Stimulated activated CD8-positive, alpha-beta memory T cell treated with anti-CD3 and anti-CD28 coated beads, Interleukin-7, amount 100 ng/mL, for 4 hours (primary cell): Measurements from ENCODE around the gene GAL3ST3.
"Not testable (repeated sequence)": the region's sequence is repeated elsewhere in the genome, so short reads cannot be mapped to it uniquely, and the experiment has no call there.

Source experiments
- DNase-seq, 2 donors: peaks; one replicate each; pipeline ENCODE4 v3.0.0-alpha.2; 2020; ENCODE audit warnings: low read depth in 2 of 2

The GAL3ST3 gene

DNA sequence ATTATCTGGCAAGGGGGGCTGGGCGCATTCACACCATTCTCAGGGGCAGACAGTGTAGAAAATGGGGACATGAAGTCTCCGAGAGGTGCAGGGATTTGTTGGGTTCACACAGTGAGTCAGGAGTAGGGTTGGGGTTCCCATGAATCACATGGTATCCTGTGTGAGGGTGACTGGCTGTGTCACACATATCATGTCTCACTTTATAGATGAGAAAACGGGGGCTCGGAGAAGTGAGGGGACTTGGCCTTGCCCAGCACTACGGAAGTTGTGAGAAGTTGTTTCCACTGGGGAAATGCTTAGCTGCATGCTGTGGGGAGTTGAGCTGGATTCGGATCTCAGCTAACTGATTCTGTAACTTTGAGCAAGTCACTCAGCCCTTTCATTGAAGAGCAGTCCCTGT, 4.2 kb downstream of the GAL3ST3 start:
- peak in 1 of 2 donors; percentile 19 for DNase-seq

DNA sequence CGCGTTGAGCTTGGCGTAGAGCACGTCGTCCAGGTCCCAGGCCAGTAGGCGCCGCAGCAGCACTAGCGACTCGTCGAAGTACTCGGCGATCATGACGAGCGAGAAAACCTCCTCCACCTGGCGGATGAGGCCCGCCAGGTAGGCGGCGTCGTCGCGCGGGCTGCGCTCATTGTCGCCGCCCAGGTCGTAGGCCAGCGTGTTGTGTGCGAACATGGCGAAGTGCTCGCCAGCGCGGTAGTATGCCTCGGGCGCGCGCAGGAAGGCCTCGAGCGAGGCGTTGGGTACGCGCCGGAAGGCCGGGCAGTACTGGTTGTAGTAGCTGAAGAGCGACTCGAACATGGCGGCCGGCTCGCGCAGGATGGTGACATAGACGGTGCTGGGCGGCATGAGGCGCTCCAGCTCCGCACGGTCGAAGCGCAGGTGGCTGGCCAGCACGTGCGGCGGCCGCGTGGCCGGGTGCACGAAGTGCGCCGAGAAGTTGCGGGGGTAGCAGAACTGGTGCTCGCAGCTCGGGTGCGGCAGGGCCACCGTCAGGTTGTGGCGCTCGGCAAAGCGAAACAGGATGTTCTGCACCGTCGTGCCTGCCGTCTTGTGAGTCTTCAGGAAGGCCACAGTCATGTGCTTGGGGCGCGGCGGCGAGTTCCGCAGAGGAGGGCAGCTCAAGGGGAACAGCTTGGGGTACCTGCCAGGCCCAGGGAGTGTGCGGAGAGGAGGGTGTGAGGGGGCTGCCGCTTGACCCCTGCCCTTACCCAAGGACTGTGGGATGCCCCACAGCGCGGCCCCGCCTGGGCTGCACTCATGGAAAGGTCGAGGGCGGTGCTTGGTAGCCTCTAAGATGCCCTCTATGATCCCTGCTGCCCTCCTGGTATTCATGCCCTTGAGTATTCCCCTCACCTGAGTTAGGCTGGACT, 5.7 kb downstream of the GAL3ST3 start:
- no peak for DNase-seq

- no peak for DNase-seq
Measured at GRCh38 chr11:66042227-66042995, 6.5 kb downstream of the GAL3ST3 start.

DNA sequence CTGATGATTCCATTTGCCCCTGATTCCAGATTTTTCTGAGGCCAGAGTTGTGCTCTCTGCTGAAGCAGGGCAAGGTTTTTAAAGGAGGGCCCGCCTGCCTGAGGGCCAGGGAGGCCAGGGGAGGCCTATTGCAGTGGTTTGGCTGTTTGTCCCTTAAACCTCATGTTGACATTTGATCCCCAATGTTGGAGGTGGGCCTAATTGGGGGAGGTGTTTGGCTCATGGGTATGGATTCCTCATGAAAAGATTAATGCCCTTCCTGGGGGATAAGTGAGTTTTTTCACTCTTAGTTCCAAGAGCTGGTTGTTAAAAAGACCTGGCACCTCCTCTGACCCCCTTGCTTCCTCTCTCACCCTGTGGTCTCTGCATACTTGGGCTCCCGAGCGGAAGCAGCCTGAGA, 9.2 kb downstream of the GAL3ST3 start:
- no peak for DNase-seq

GRCh38 chr11:66037327-66037726, 11.6 kb downstream of the GAL3ST3 start:
- no peak for DNase-seq

DNA sequence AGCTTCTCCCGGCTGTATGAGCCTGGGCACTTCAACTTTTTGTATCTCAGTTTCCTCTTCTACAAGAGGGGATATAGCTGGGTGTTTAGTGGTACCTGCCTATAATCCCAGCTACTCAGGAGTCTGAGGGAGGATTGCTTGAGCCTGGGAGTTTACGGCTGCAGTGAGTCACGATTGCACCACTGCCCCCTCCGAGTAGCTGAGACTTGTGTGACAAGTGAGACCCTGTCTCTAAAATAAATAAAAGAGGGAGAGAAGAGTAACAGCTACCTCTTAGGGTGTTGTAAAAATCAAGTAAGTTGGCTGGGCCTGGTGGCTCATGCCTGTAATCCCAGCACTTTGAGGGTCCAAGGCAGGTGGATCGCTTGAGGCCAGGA, 12.6 kb downstream of the GAL3ST3 start:
- no peak for DNase-seq

- no peak for DNase-seq
Measured at GRCh38 chr11:66035653-66036333, 13.2 kb downstream of the GAL3ST3 start.

- no peak for DNase-seq
Measured at GRCh38 chr11:66032957-66033735, 15.8 kb downstream of the GAL3ST3 start.

DNA sequence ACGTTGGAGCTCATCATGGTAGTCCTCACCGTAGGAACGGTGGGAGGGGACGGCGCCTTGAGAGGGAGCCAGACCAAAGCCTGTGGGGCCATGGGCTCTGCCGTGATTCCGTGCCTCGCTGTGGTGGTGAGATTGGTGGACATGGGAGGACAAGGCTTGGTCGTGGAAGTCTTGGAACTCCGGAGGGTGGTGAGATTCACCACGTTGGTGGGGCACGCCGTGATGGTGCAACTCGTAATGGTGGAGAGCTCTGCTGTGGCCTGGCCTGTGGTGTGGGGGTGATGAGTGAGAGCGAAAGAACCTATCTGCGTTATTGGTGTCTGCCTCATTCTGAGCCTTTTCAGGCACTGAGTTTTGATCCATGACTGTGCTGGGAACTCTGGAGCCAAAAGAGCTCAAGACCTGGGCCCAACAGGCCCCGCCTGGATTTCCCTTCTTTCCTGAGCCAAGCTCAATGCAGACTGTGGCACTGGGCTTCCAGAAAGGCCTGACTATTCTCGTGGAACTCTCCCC, 22.9 kb downstream of the GAL3ST3 start, which contains the start of gene CATSPER1:
Gene CATSPER1 (minus strand): TSS at position 463 of the 513 bp plus-strand sequence. CDS start 100 bp downstream, at position 363.
- DNase-seq = no peak

DNA sequence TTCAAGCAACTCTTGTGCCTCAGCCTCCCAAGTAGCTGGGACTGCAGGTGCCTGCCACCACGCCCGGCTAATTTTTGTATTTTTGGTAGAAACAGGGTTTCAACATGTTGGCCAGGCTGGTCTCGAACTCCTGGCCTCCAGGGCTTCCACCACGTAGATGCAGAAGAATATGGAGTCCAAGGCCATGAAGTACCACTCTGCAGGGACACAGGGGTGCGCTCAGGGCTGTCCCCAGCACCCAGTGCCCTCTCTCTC, 25.8 kb downstream of the GAL3ST3 start:
- DNase-seq = not testable (repeated sequence)

DNA sequence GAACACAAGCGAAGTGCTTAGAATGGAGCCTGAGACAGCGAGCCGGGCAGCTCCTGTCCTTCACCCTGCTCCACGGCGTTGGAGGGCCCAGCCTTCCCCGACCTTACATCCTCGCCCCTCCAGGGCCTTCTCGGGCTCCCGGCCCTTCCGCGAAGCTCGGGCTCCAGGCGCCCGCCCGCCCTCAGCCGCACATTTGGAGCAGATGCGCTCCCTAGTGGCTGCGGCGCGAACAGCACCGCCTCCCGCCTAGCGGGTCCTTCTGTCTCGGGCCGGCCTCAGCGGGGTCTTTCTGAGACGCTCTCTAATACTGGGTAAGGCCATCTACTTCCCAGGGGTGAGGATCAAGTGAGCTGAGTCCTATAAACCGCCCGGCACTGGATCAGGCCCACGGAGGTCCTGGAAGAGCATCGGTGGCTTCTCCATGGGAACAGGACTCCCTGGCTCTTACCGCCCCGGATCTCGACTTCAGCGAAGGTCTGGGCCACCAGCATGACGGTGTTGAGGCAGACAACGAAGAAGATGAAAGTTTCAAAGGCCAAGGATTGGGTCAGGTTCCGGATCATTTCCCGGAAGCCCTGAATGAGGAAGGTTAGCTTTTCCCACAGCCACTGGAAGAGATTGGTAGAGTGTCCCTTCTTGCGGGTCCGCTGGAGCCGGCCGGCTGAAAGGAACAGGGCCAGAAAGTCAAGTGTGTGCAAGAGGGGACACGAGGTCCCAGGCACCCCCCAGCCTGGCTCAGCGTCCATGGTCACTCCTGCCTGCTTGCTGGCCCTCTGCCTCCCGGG, 26.4 kb downstream of the GAL3ST3 start:
- peak; percentile 31 to 64 for DNase-seq

- DNase-seq = peak in 1 of 2 donors; percentile 43
Measured at GRCh38 chr11:66020618-66021357, 28.2 kb downstream of the GAL3ST3 start.

GRCh38 chr11:66020212-66020611, 28.7 kb downstream of the GAL3ST3 start:
- DNase-seq = no peak

DNA sequence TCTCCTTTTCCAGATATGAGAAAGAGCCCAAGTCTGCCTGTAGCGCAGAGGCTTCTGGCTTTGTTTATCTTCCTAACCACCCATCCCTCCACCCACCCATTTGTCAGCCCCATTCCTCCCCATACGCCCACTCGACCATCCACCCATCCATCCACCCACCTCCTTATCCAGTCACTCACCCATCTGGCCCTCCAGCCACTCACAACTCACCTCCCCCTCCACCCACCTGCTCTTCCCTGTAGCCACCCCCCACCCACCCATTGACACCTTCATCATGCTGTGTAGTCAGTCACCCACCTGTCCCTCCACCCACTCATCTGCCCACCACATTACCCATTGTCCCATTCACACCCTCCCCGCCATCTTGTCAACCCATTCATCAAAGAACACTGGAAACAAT, 31.6 kb downstream of the GAL3ST3 start:
- DNase-seq = peak; percentile 57 to 74

DNA sequence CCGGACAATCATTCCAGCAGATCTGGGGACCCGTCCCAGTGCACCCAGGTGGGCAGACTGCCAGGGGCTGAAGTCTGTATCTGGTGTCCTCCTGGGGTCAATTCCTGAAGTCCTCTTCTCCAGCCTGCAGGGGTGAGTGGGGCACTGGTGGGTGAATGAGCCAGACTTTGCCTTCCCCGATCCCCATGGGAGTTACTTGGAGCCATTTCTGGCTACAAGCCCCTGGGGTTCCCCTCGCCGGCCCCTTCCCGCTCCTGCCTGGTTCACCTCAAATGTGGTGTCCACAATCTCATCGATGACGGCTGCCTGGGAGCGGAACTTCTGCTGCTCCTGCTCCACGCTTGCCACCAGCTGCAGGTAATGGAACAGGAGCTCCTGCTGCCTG, 32.2 kb downstream of the GAL3ST3 start:
- DNase-seq = no peak

DNA sequence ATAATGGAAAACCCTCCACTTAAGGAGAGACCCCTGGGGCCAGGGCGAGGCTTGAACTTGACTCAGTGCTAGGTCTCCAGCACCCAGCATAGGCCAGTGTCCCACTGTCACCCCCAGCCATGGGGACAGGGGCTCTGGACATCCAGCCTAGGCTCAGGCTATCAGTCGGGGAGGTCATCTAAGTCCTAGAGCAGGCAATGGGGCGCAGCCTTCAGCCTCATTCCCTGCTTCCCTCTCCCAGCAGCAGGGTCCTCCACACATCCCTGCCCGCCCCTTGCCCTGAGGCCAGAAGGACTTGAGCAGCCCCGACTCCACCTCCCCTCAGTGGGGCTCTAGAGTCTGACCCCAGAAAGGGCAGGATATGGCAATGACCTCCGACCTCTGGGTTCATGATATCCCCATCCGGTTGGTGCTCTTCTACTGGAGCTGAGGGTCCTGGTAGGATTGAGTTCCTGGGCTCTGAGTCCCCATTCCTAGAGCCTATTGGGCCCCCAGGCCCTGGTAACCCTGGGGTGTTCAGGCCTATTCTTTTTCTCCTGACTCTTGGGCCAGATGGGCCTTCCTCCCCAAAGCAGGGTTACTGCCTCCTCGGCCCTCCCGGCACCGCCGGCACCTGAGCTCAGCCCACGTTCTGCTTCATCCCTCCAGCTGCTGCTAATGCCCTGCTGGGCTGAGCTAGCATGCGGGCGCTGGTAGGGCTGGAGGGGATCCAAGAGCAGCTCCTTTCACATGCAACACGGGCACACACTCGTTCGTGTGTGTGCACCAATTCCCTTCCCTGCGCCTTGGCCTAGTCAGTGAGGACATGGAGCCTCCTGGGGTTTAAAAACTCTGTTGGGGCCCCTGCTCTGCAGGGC, 32.8 kb downstream of the GAL3ST3 start:
- DNase-seq = no peak

DNA sequence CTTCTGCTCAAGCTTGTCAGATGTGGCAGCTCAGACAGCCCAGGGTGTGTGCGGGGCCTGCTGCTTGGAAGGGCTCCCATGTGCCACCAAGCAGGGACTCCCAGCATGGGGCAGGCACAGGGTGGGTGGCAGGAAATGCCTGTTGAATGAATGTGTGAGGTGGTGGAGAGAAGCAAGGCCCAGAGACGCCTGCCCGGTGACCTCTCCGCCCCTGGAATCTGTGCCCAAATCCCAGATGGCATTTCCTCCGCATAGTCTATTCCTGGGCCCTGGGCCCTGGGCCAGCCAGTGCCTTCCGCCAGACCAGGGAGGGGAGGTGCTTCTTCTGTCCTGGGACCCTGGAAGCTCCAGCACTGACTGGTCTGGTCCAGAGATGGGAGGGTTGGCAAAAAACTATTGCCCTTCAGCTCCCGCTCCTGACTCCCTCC, 33.5 kb downstream of the GAL3ST3 start:
- DNase-seq = no peak

DNA sequence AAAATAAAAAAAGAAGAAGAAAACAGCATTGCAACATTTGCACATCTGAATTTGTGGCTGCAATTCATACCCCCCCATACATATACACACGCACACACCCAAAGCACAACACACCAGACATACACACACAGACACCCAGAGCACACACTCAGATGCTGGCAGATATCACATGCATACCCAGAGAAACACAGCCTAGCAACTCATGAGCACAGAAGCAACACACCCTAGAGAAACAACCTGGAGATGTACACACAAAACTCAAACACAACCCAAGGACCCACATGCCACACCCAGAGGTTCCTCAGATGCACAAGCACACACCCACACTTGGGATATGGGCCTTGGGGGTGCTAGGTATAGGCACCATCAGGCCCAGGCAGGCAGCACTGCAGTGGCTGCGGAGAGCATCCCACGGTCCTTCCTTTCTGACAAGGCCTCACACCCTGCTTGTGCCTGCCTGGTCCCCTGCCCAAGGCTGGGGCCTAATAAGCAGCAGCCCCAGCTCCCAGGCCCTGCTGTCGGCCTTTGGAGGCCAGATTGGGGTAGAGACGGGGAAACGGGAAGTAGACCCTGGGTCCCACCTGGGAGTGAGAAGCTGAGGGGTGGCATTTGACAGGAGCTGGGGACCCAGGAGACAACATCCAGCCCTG, 34.0 kb downstream of the GAL3ST3 start:
- DNase-seq = no peak

DNA sequence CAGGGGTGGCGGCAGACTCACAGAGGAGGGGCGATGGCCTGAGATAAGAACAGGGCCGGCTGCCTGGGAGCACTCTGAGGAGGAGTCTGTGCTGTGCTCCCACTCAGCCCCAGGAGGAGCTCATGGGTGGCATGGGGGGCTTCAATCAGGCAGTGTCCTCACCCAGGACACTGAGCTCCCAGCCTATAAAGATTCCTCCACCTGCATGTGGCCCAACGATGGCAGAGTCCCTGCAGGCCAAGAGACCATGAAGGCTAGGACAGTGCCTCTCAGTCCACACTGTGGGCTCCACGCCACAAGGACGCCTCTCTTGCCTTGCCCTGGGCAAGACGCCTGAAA, 35.2 kb downstream of the GAL3ST3 start:
- no peak for DNase-seq
